ENCODE results near the gene MTHFS. TPM values are rescaled to one million over a fixed set of nuclear protein-coding genes. Genes with fewer than 3 reads are reported as not detected.

MTHFS gene
- total RNA-seq, 6 donors from 2014 or later: 15.0 to 60.8 (median 33.8) TPM

GRCh38 chr15:79881254-79881653 lies 15.6 kb downstream of the MTHFS start:
- ATAC-seq (ENCODE audit: low FRiP score in 2 of 2): no peak
- Histone ChIP-seq H3K4me3 (no peak overlapping the region), H3K27ac (no peak overlapping the region), H3K27me3 (no peaks in the 10 kb centered on the region), H3K36me3 (peaks cover 0 to 72% (median 32%) of the 10 kb centered on the region in 4 donors), H3K9me3 (peaks cover 19 to 24% (median 22%) of the 10 kb centered on the region in 4 donors), H3K4me1 (no peaks in the 10 kb centered on the region)
- DNase-seq: no peak
- TF ChIP-seq POLR2A (IDR thresholded peaks at IDR 0.05): no peak
- TF ChIP-seq POLR2AphosphoS5 (IDR thresholded peaks at IDR 0.05): no peak
- TF ChIP-seq EP300 (IDR thresholded peaks at IDR 0.05): no peak
- TF ChIP-seq CTCF (IDR thresholded peaks at IDR 0.05): no peak
- WGBS, 2 donors: 67 to 71% methylated on average over 2 of the region's 2 CpGs

- H3K36me3 ChIP-seq: peaks cover 0 to 68% (median 36%) of the 10 kb centered on the region in 4 donors
- no peak overlapping the region for H3K27ac ChIP-seq
- peaks cover 28 to 39% (median 34%) of the 10 kb centered on the region in 4 donors for H3K9me3 ChIP-seq
- ATAC-seq (ENCODE audit: low FRiP score in 2 of 2): no peak
- TF ChIP-seq EP300 (IDR thresholded peaks at IDR 0.05) (no peak), POLR2AphosphoS5 (IDR thresholded peaks at IDR 0.05) (no peak), POLR2A (IDR thresholded peaks at IDR 0.05) (no peak), CTCF (IDR thresholded peaks at IDR 0.05) (no peak)
- H3K4me1 ChIP-seq: no peaks in the 10 kb centered on the region
- H3K27me3 ChIP-seq: no peaks in the 10 kb centered on the region
- DNase-seq: no peak
- H3K4me3 ChIP-seq: no peak overlapping the region
- WGBS, 2 donors: 92 to 99% methylated on average over 7 of the region's 7 CpGs
Measured at GRCh38 chr15:79878078-79878705, 18.6 kb downstream of the MTHFS start.

GRCh38 chr15:79875213-79875612 lies 21.6 kb downstream of the MTHFS start:
- Histone ChIP-seq H3K27ac (no peak overlapping the region), H3K27me3 (no peaks in the 10 kb centered on the region), H3K36me3 (peaks cover 0 to 54% (median 26%) of the 10 kb centered on the region in 4 donors), H3K4me3 (no peak overlapping the region), H3K4me1 (peaks cover 0 to 3% (median 0%) of the 10 kb centered on the region in 4 donors), H3K9me3 (peaks cover 28 to 39% (median 34%) of the 10 kb centered on the region in 4 donors)
- TF ChIP-seq CTCF (IDR thresholded peaks at IDR 0.05): no peak
- TF ChIP-seq POLR2A (IDR thresholded peaks at IDR 0.05): no peak
- no peak for TF ChIP-seq EP300 (IDR thresholded peaks at IDR 0.05)
- no peak for TF ChIP-seq POLR2AphosphoS5 (IDR thresholded peaks at IDR 0.05)
- DNase-seq (no peak), ATAC-seq (ENCODE audit: low FRiP score in 2 of 2) (no peak)
- 97 to 100% methylated on average over 5 of the region's 5 CpGs for WGBS, 2 donors

- no peaks in the 10 kb centered on the region for H3K27me3 ChIP-seq
- H3K36me3 ChIP-seq: peaks cover 0 to 50% (median 23%) of the 10 kb centered on the region in 4 donors
- H3K27ac ChIP-seq: no peak overlapping the region
- TF ChIP-seq POLR2A (IDR thresholded peaks at IDR 0.05): no peak
- H3K9me3 ChIP-seq: peaks cover 28 to 39% (median 34%) of the 10 kb centered on the region in 4 donors
- H3K4me1 ChIP-seq: peaks cover 0 to 3% (median 0%) of the 10 kb centered on the region in 4 donors
- no peak for DNase-seq
- no peak overlapping the region for H3K4me3 ChIP-seq
- ATAC-seq (ENCODE audit: low FRiP score in 2 of 2): no peak
Measured at GRCh38 chr15:79874242-79874641, 22.6 kb downstream of the MTHFS start.

GRCh38 chr15:79872358-79873017 lies 24.3 kb downstream of the MTHFS start:
- peak in 1 of 2 donors; percentile 55 for DNase-seq
- ATAC-seq (ENCODE audit: low FRiP score in 2 of 2): peak; percentile 40 to 53
- WGBS, 2 donors: 72 to 80% methylated on average over 8 of the region's 8 CpGs

More at GRCh38 chr15:79872358-79873017, 24.3 kb downstream of the MTHFS start:
- Histone ChIP-seq H3K27me3 (no peaks in the 10 kb centered on the region), H3K4me3 (no peak overlapping the region), H3K4me1 (peaks cover 0 to 3% (median 0%) of the 10 kb centered on the region in 4 donors), H3K9me3 (peaks cover 15 to 25% (median 21%) of the 10 kb centered on the region in 4 donors), H3K36me3 (peaks cover 0 to 47% (median 14%) of the 10 kb centered on the region in 4 donors), H3K27ac (no peak overlapping the region)
- TF ChIP-seq POLR2AphosphoS5 (IDR thresholded peaks at IDR 0.05) (no peak), POLR2A (IDR thresholded peaks at IDR 0.05) (peak in 1 of 4 donors; percentile 24)
